Testis (tissue), 2 donors: ENCODE results near the gene GPR26.

Source experiments
- POLR2A ChIP-seq: fragments of 450-650 bp; IDR thresholded peaks from one replicate; pipeline ENCODE4 v1.6.1; 2017; ENCODE audit warnings: antibody characterized with exemption, mild to moderate bottlenecking, moderate library complexity
- TF ChIP-seq, protein P1 (sequence below), 3 experiments: fragments of 450-650 bp in 2 of 3; fragments of 200-600 bp in 1 of 3; sonication (generic) in 1 of 3; IDR thresholded peaks; one replicate each; pipeline ENCODE4 v1.5.1; 2016 to 2019; ENCODE audit warnings: antibody characterized with exemption in 3 of 3, mild to moderate bottlenecking in 2 of 3, moderate library complexity in 1 of 3

GRCh38 chr10:123675811-123676210, 9.7 kb downstream of the GPR26 start:
- no peak for TF ChIP-seq POLR2A
- TF ChIP-seq, protein P1, sequence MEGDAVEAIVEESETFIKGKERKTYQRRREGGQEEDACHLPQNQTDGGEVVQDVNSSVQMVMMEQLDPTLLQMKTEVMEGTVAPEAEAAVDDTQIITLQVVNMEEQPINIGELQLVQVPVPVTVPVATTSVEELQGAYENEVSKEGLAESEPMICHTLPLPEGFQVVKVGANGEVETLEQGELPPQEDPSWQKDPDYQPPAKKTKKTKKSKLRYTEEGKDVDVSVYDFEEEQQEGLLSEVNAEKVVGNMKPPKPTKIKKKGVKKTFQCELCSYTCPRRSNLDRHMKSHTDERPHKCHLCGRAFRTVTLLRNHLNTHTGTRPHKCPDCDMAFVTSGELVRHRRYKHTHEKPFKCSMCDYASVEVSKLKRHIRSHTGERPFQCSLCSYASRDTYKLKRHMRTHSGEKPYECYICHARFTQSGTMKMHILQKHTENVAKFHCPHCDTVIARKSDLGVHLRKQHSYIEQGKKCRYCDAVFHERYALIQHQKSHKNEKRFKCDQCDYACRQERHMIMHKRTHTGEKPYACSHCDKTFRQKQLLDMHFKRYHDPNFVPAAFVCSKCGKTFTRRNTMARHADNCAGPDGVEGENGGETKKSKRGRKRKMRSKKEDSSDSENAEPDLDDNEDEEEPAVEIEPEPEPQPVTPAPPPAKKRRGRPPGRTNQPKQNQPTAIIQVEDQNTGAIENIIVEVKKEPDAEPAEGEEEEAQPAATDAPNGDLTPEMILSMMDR (IDR thresholded peaks at IDR 0.05): no peak
